Natural killer cell (primary cell): Measurements from ENCODE around the gene SORL1. TPM values are rescaled to one million over a fixed set of nuclear protein-coding genes. Genes with fewer than 3 reads are reported as not detected.

Experiments
- ATAC-seq, 3 donors: fragments of 150-1000 bp in 2 of 3; fragments of 200-7000 bp in 1 of 3; cut with Tn5 transposase; 1 replicate in 1 of 3; 2 replicates in 2 of 3; pipeline ENCODE4 v1.10.0; 2021; ENCODE audit warnings: mild to moderate bottlenecking in 2 of 3, moderate library complexity in 2 of 3
- DNase-seq, 2 donors: peaks; one replicate each; pipeline versions ENCODE4 v3.0.0 to v3.0.0-alpha.2; 2013 to 2021; ENCODE audit warnings: mixed read lengths in 1 of 2
- H3K27ac ChIP-seq: one replicate; pipeline ENCODE4 v1.5.1; 2013; ENCODE audit warnings: mild to moderate bottlenecking, low read length
- H3K27me3 ChIP-seq: one replicate; pipeline ENCODE4 v1.6.1; 2013; ENCODE audit warnings: low read length; ENCODE audit not compliant: control insufficient read depth, insufficient read depth
- H3K36me3 ChIP-seq: one replicate; pipeline ENCODE4 v1.6.1; 2013; ENCODE audit warnings: low read length; ENCODE audit not compliant: control insufficient read depth, insufficient read depth
- H3K4me1 ChIP-seq: one replicate; pipeline ENCODE4 v1.6.1; 2013; ENCODE audit warnings: low read length; ENCODE audit not compliant: control insufficient read depth, insufficient read depth
- H3K4me3 ChIP-seq: one replicate; pipeline ENCODE4 v1.5.1; 2013; ENCODE audit warnings: low read length
- H3K9me3 ChIP-seq: one replicate; pipeline ENCODE4 v1.6.1; 2013; ENCODE audit warnings: low read length; ENCODE audit not compliant: control insufficient read depth, insufficient read depth
- H3K27ac Mint-ChIP-seq, 2 donors: one replicate each; pipeline ENCODE4 v1.8.0; 2022; ENCODE audit warnings: mild to moderate bottlenecking in 2 of 2, mixed read lengths in 2 of 2, moderate library complexity in 1 of 2
- H3K27me3 Mint-ChIP-seq, 2 donors: one replicate each; pipeline ENCODE4 v1.8.0; 2022; ENCODE audit warnings: low read depth in 2 of 2, mixed read lengths in 2 of 2
- H3K36me3 Mint-ChIP-seq: one replicate; pipeline ENCODE4 v1.8.0; 2022; ENCODE audit warnings: mixed read lengths
- H3K4me1 Mint-ChIP-seq, 2 donors: one replicate each; pipeline ENCODE4 v1.8.0; 2022; ENCODE audit warnings: mixed read lengths in 2 of 2
- H3K4me3 Mint-ChIP-seq: one replicate; pipeline ENCODE4 v1.8.0; 2022; ENCODE audit warnings: mild to moderate bottlenecking, moderate library complexity, mixed read lengths
- H3K9me3 Mint-ChIP-seq, 2 donors: one replicate each; pipeline ENCODE4 v1.8.0; 2022; ENCODE audit warnings: mixed read lengths in 2 of 2
- WGBS: methylation state at CpG from one replicate; pipeline ENCODE4 v1.1.7; 2013; ENCODE audit warnings: missing lambda C conversion rate; ENCODE audit not compliant: insufficient coverage; 5-methylcytosine and 5-hydroxymethylcytosine counted together
- intact Hi-C: fragments of 100-400 bp; cut with micrococcal nuclease; formaldehyde crosslinking; loops from one replicate; pipeline ENCODE4 v1.14.2; 2022
- total RNA-seq, 4 donors: library from RNA; stranded (reverse); fragments of 120-200 nt in 1 of 4; gene quantifications; one replicate each; pipeline versions ENCODE4 v1.2.3 to v1.2.4, GENCODE V29; 2013 to 2022
- TF ChIP-seq, protein P1 (sequence below): fragments of 200-600 bp; IDR thresholded peaks from one replicate; pipeline ENCODE4 v1.8.0; 2022; ENCODE audit warnings: antibody characterized with exemption

Gene SORL1
- total RNA-seq, 3 donors from 2014 or later (not counting 1 experiment from before 2014, with no cell fraction given): 386 to 519 (median 456) TPM

DNA sequence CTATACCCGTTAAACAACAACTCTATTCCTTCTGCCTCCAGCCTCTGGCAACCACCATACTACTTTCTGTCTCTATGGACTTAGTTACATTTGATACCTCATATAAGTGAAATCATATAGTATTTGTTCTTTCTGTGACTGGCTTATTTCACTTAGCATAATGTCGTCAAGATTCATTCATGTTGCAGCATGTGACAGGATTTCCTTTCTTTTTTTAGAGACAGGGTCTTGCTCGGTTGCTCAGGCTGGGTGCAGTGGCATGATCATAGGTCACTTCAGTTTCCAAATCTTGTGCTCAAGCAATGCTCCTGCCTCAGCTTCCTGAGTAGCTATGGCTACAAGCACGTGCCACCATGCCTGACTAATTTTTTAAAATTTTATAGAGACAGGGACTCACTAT is 29.4 kb upstream of the SORL1 start:
- 20% methylated on average over 4 of the region's 4 CpGs for WGBS
- H3K4me1 ChIP-seq: peaks cover 30% of the 10 kb centered on the region

DNA sequence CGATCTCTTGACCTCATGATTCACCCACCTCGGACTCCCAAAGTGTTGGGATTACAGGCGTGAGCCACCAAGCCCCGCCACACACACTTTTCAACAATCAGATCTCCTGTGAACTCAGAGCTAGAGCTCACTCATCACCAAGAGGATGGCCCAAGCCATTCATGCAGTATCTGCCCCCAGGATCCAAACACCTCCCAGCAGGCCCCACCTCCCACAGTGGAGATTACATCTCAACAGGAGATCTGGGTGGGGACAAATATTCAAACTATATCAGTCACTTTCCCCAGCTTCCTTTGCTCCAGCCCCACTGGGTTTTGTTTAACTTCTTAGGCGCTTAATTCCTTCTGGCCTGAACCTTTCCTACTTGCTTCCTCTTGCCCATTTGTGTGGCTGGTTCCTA is 26.3 kb upstream of the SORL1 start:
- H3K36me3 Mint-ChIP-seq: no peaks in the 10 kb centered on the region
- no peak overlapping the region for H3K27ac Mint-ChIP-seq

More for the DNA sequence above, 29.4 kb upstream of the SORL1 start:
- H3K4me3 Mint-ChIP-seq: no peak overlapping the region
- Histone ChIP-seq H3K4me3 (no peak overlapping the region), H3K9me3 (no peaks in the 10 kb centered on the region), H3K27me3 (no peaks in the 10 kb centered on the region), H3K36me3 (no peaks in the 10 kb centered on the region), H3K27ac (no peak overlapping the region)
- intact Hi-C loops: no loop called here
- DNase-seq: peak in 1 of 2 donors; percentile 29
- no peaks in the 10 kb centered on the region for H3K36me3 Mint-ChIP-seq
- peaks cover 0 to 3% of the 10 kb centered on the region in 2 donors for H3K27me3 Mint-ChIP-seq
- ATAC-seq: no peak
- peaks cover 22 to 25% of the 10 kb centered on the region in 2 donors for H3K4me1 Mint-ChIP-seq
- no peak overlapping the region for H3K27ac Mint-ChIP-seq
- H3K9me3 Mint-ChIP-seq: no peaks in the 10 kb centered on the region
- TF ChIP-seq, protein P1, sequence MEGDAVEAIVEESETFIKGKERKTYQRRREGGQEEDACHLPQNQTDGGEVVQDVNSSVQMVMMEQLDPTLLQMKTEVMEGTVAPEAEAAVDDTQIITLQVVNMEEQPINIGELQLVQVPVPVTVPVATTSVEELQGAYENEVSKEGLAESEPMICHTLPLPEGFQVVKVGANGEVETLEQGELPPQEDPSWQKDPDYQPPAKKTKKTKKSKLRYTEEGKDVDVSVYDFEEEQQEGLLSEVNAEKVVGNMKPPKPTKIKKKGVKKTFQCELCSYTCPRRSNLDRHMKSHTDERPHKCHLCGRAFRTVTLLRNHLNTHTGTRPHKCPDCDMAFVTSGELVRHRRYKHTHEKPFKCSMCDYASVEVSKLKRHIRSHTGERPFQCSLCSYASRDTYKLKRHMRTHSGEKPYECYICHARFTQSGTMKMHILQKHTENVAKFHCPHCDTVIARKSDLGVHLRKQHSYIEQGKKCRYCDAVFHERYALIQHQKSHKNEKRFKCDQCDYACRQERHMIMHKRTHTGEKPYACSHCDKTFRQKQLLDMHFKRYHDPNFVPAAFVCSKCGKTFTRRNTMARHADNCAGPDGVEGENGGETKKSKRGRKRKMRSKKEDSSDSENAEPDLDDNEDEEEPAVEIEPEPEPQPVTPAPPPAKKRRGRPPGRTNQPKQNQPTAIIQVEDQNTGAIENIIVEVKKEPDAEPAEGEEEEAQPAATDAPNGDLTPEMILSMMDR: no peak

DNA sequence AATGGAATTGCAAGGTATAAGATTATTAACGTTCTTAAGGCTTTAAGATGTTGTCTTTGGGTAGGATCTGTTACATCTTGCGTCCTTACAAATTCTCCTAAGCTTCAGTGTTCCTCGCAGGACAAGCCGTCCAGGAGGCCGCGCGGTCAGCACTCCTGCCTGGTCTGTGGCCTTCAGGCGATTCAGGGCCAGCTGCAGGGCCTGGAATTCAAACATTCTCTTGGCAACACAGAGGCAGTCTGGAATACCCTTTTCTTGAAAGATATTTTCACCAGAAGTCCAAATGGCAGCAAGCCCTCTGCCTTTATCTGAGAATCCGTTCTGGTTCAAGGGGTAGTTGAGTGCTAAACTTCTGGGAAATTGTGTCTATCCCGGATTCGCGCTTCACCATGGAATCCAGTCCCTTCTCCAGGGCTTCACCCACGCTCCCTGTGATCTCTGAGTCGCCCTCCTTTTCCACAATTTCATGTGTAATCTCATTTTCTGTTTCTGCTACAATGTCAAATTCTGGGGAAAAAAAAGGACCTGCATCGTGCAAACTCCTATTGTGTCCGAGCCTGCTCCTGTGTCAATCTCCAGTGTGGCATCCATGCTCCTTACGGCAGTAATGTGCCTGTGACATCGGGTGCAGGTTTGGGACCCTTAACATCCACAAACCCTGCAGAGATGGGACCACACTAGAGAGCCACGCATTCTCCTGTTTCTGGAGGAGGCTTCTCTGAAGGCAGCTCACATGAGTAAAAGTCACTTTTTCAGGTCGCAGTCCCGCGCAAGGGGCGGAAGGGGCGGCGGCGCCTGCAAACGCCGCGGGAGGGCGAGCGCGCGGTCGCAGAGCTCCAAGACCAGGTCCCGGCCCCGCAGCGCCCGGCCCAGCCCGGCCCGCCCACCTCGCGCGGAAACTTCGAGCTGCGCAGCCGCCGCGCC is 25.4 kb upstream of the SORL1 start:
- Histone ChIP-seq H3K27me3 (no peaks in the 10 kb centered on the region), H3K9me3 (no peaks in the 10 kb centered on the region), H3K4me1 (peaks cover 13% of the 10 kb centered on the region), H3K36me3 (no peaks in the 10 kb centered on the region), H3K27ac (no peak overlapping the region), H3K4me3 (no peak overlapping the region)
- H3K4me3 Mint-ChIP-seq: peak overlapping the region; percentile 65
- DNase-seq (peak; percentile 51 to 66), ATAC-seq (peak; percentile 87 to 96 (median 96))
- WGBS: 32% methylated on average over 48 of the region's 48 CpGs
- H3K27ac Mint-ChIP-seq: peak overlapping the region in 1 of 2 donors; percentile 54
- H3K27me3 Mint-ChIP-seq: peaks cover 0 to 3% of the 10 kb centered on the region in 2 donors
- TF ChIP-seq, protein P1: no peak
- peaks cover 10 to 11% of the 10 kb centered on the region in 2 donors for H3K4me1 Mint-ChIP-seq
- H3K36me3 Mint-ChIP-seq: no peaks in the 10 kb centered on the region
- intact Hi-C loops: no loop called here
- H3K9me3 Mint-ChIP-seq: no peaks in the 10 kb centered on the region

More for the DNA sequence above, 26.3 kb upstream of the SORL1 start:
- DNase-seq (no peak), ATAC-seq (no peak)
- Histone ChIP-seq H3K4me1 (peaks cover 12% of the 10 kb centered on the region), H3K36me3 (no peaks in the 10 kb centered on the region), H3K27ac (no peak overlapping the region), H3K9me3 (no peaks in the 10 kb centered on the region), H3K27me3 (no peaks in the 10 kb centered on the region), H3K4me3 (no peak overlapping the region)
- TF ChIP-seq, protein P1: no peak
- WGBS: 100% methylated on average over 5 of the region's 5 CpGs
- intact Hi-C loops: no loop called here
- peaks cover 0 to 3% of the 10 kb centered on the region in 2 donors for H3K27me3 Mint-ChIP-seq
- peaks cover 10 to 11% of the 10 kb centered on the region in 2 donors for H3K4me1 Mint-ChIP-seq
- no peak overlapping the region for H3K4me3 Mint-ChIP-seq
- H3K9me3 Mint-ChIP-seq: no peaks in the 10 kb centered on the region
